K562 (cell line): ENCODE measurements around the gene AKT1S1. TPM values are rescaled to one million over a fixed set of nuclear protein-coding genes. Genes with fewer than 3 reads are reported as not detected.

Experiments used
- ATAC-seq: fragments of 200-7000 bp; cut with Tn5 transposase; 3 replicates; pipeline ENCODE4 v1.9.1; 2020; ENCODE audit warnings: moderate library complexity
- BruUV-seq: library from RNA; stranded (reverse); fragments of 400-500 nt; replicated peaks from 2 replicates; lab custom pipeline; 2021; lab: Mats Ljungman, UMichigan
- CTCF ChIA-PET: fragments of 300-600 bp; formaldehyde crosslinking; extraction: SDS; loops from one replicate; lab custom pipeline; 2021; ENCODE audit warnings: low intra/inter-chr PET ratio; lab: Yijun Ruan, JAX
- POLR2A ChIA-PET: fragments of 300-600, 350-650 bp; sonication (Branson Sonifier 250); formaldehyde crosslinking; extraction: SDS; loops from one replicate; lab custom pipeline; 2021; ENCODE audit warnings: antibody characterized with exemption, inconsistent platforms; lab: Yijun Ruan, JAX
- DNase-seq, 4 experiments: peaks; one replicate each; pipeline versions ENCODE4 v3.0.0 to v3.0.0-alpha.2; 2011 to 2018; ENCODE audit warnings: low spot score in 3 of 4, mixed read lengths in 3 of 4; ENCODE audit errors: extremely low read depth in 1 of 4
- FAIRE-seq: peaks from 2 replicates; lab custom pipeline; 2011; peaks lifted over from hg19 to GRCh38; lab: Jason Lieb, UNC
- H2AFZ ChIP-seq: 2 replicates; pipeline ENCODE4 v1.6.0; 2011; ENCODE audit warnings: low read depth, low read length, control low read depth, inconsistent platforms
- H3K27ac ChIP-seq: fragments of 200-600 bp; 3 replicates; pipeline ENCODE4 v1.8.0; 2011; ENCODE audit warnings: low read depth, mild to moderate bottlenecking, control low read depth, inconsistent platforms, low read length, moderate library complexity, mixed read lengths; ENCODE audit errors: extremely low read depth
- H3K27me3 ChIP-seq, 2 experiments: fragments of 300-600 bp in 1 of 2; 2 replicates in 1 of 2; 3 replicates in 1 of 2; pipeline versions ENCODE4 v1.6.0 to v1.8.0; 2011; ENCODE audit warnings: inconsistent platforms in 2 of 2, low read length in 2 of 2, mild to moderate bottlenecking in 1 of 2, mixed read lengths in 1 of 2, moderate library complexity in 1 of 2; ENCODE audit not compliant: control insufficient read depth in 2 of 2, insufficient read depth in 2 of 2
- H3K36me3 ChIP-seq: fragments of 300-600 bp; 3 replicates; pipeline ENCODE4 v1.8.0; 2011; ENCODE audit warnings: mild to moderate bottlenecking, low read length, inconsistent platforms; ENCODE audit not compliant: control insufficient read depth, insufficient read depth
- H3K4me1 ChIP-seq, 2 experiments: fragments of 200-600 bp in 1 of 2; replicated peaks in 1 of 2; 2 replicates in 1 of 2; 3 replicates in 1 of 2; pipeline versions ENCODE4 v1.5.1 to v1.8.0; 2011; ENCODE audit warnings: inconsistent platforms in 2 of 2, low read length in 2 of 2, mild to moderate bottlenecking in 1 of 2, mixed read lengths in 1 of 2, moderate library complexity in 1 of 2; ENCODE audit not compliant: control insufficient read depth in 2 of 2, insufficient read depth in 2 of 2
- H3K4me2 ChIP-seq: 2 replicates; pipeline ENCODE4 v1.6.1; 2011; ENCODE audit warnings: low read length, control low read depth, inconsistent platforms, mixed read lengths; ENCODE audit not compliant: insufficient read depth
- H3K4me3 ChIP-seq: fragments of 200-600 bp; sonication (generic), shearing (Covaris generic); 2 replicates; pipeline ENCODE4 v1.5.1; 2016; ENCODE audit warnings: control low read depth, inconsistent platforms
- H3K79me2 ChIP-seq: fragments of 200-600 bp; 3 replicates; pipeline ENCODE4 v1.8.0; 2011; ENCODE audit warnings: low read length, inconsistent platforms; ENCODE audit not compliant: control insufficient read depth, insufficient read depth
- H3K9ac ChIP-seq, 2 experiments: 2 replicates each; pipeline versions ENCODE4 v1.6.0 to v1.6.1; 2011; ENCODE audit warnings: low read depth in 2 of 2, low read length in 2 of 2, control low read depth in 1 of 2, inconsistent platforms in 1 of 2, mild to moderate bottlenecking in 1 of 2, mixed read lengths in 1 of 2; ENCODE audit not compliant: insufficient read depth in 1 of 2
- H3K9me1 ChIP-seq: one replicate; pipeline ENCODE4 v1.6.0; 2011; ENCODE audit warnings: inconsistent platforms, mild to moderate bottlenecking, low read length, moderate library complexity; ENCODE audit not compliant: control insufficient read depth, insufficient read depth
- H3K9me3 ChIP-seq: replicated peaks from 2 replicates; pipeline ENCODE4 v1.5.1; 2011; ENCODE audit warnings: low read depth, low read length, inconsistent platforms; ENCODE audit not compliant: control insufficient read depth, insufficient read depth
- H4K20me1 ChIP-seq: replicated peaks from 2 replicates; pipeline ENCODE4 v1.6.1; 2011; ENCODE audit warnings: low read length, inconsistent platforms, mixed read lengths; ENCODE audit not compliant: control insufficient read depth, insufficient read depth
- ARID1B ChIP-seq: fragments of 450-650 bp; IDR thresholded peaks from 2 replicates; pipeline ENCODE4 v1.6.1; 2016; ENCODE audit warnings: antibody characterized with exemption, mild to moderate bottlenecking, inconsistent platforms
- MGA ChIP-seq: fragments of 450-650 bp; IDR thresholded peaks from 2 replicates; pipeline ENCODE4 v1.6.1; 2016; ENCODE audit warnings: mild to moderate bottlenecking, moderate library complexity
- MTA1 ChIP-seq: fragments of 450-650 bp; IDR thresholded peaks from 2 replicates; pipeline ENCODE4 v1.6.1; 2017; ENCODE audit warnings: borderline replicate concordance
- PHF21A ChIP-seq: fragments of 450-650 bp; IDR thresholded peaks from 2 replicates; pipeline ENCODE4 v1.6.1; 2017; ENCODE audit warnings: low read depth, borderline replicate concordance
- TBL1XR1 ChIP-seq, 2 experiments: IDR thresholded peaks; 2 replicates each; pipeline ENCODE4 v1.6.1; 2012; ENCODE audit warnings: improper control_type of control experiment in 2 of 2, low read length in 2 of 2, mild to moderate bottlenecking in 1 of 2
- THRB ChIP-seq: fragments of 450-650 bp; formaldehyde crosslinking; conservative IDR thresholded peaks from 2 replicates; pipeline ENCODE4 v1.4.0; 2022; ENCODE audit warnings: mild to moderate bottlenecking, missing genetic modification characterization
- XRCC4 ChIP-seq: IDR thresholded peaks from one replicate; pipeline ENCODE4 v1.6.1; 2011; ENCODE audit not compliant: insufficient read depth, insufficient read length; ENCODE audit errors: extremely low read depth
- ZNF121 ChIP-seq: sonication (generic); formaldehyde crosslinking; conservative IDR thresholded peaks from 2 replicates; pipeline ENCODE4 v1.8.0; 2022; ENCODE audit warnings: missing genetic modification reagents
- ZNF75A ChIP-seq: fragments of 450-650 bp; formaldehyde crosslinking; IDR thresholded peaks from 2 replicates; pipeline ENCODE4 v1.4.0; 2020; ENCODE audit warnings: mild to moderate bottlenecking
- WGBS: fragments of 100-300 bp; shearing (Covaris generic); methylation state at CpG from one replicate; pipeline ENCODE4 v1.1.6; 2016; ENCODE audit warnings: low coverage, mixed read lengths; ENCODE audit not compliant: insufficient coverage; ENCODE audit errors: missing lambda C conversion rate; 5-methylcytosine and 5-hydroxymethylcytosine counted together
- in situ Hi-C: fragments of 300-500 bp; cut with MboI; formaldehyde crosslinking; loops from 4 replicates; pipeline ENCODE4 v1.15.0; 2018; ENCODE audit warnings: inconsistent platforms, mixed read lengths
- intact Hi-C: fragments of 100-400 bp; cut with micrococcal nuclease; formaldehyde crosslinking; loops from 2 replicates; pipeline ENCODE4 v1.14.2; 2022
- polyA plus RNA-seq, 8 experiments: library from polyadenylated mRNA; depleted of rRNA in 4 of 8; stranded (reverse) in 5 of 8; unstranded in 3 of 8; fragments of >200 nt; fragmentation: Nextera tagmentation in 2 of 8; fragmentation: Illumina TruSeq in 1 of 8; extraction: Ambion mirVana in 2 of 8; extraction: Trizol in 1 of 8; gene quantifications; 2 replicates each; pipeline versions ENCODE4 v1.2.1 to v1.2.3, GENCODE V29; 2011 to 2014; ENCODE audit warnings: inconsistent platforms in 1 of 8, missing spikeins in 1 of 8
- total RNA-seq, 7 experiments: library from RNA; depleted of rRNA in 6 of 7; stranded (reverse); fragments of >200 nt in 6 of 7; fragmentation: Illumina TruSeq in 2 of 7; extraction: Trizol in 2 of 7; gene quantifications; 2 replicates each; pipeline versions ENCODE4 v1.2.1 to v1.2.3, GENCODE V29; 2011 to 2021; ENCODE audit warnings: low replicate concordance in 1 of 7

Gene AKT1S1
- total and polyA plus RNA-seq, 9 of the 15 experiments (the other 6 are each of a cell fraction or from before 2014, with no cell fraction given), result 1.2 to 50.3 (median 17.1) TPM

- Histone ChIP-seq H3K27ac (peak overlapping the region; percentile 99), H3K36me3 (peaks cover 50% of the 10 kb centered on the region; the same call in 2 of the 3 replicates), H2AFZ (peak overlapping the region; percentile 85), H3K4me2 (peak overlapping the region; percentile 99), H3K9me3 (no peaks in the 10 kb centered on the region), H3K79me2 (peaks cover 35% of the 10 kb centered on the region), H3K4me1 (peaks cover 9 to 74% of the 10 kb centered on the region in 2 experiments; a peak in 4 of 5 replicates), H3K4me3 (peak overlapping the region; percentile 84), H4K20me1 (no peaks in the 10 kb centered on the region), H3K27me3 (no peaks in the 10 kb centered on the region), H3K9me1 (peaks cover 2% of the 10 kb centered on the region), H3K9ac (peak overlapping the region; percentile 98 to 99)
- in situ Hi-C loops (loop anchor here (10.0 kb wide), 1 partner anchor 381 kb away; the partner anchor contains the start of gene RPS11), intact Hi-C loops (loop anchor here (10.0 kb wide), 1 partner anchor 161 kb away; no protein-coding TSS in a partner anchor)
- CTCF ChIA-PET, result no interaction called here
- BruUV-seq, result TSS peak; percentile 58
- POLR2A ChIA-PET, result interaction anchor here (0.5 to 3.0 kb wide), 13 partner anchors 8 to 115 kb away, joined by 3 to 19 read pairs (median 4); partner anchors contain the start of genes ATF5, NUP62 and PTOV1
- ATAC-seq (peak; percentile 33), DNase-seq (peak; percentile 58 to 76 (median 59)), FAIRE-seq (peak; percentile 52)
- WGBS, result under 1% methylated on average over 16 of the region's 28 CpGs
- TF ChIP-seq PHF21A (no peak), ZNF121 (CRISPR knock-in tag) (no peak), ARID1B (no peak), THRB (no peak), XRCC4 (no peak), TBL1XR1 (IDR thresholded peaks at IDR 0.05; ENCODE audit: low read length in 2 of 2) (no peak), ZNF75A (CRISPR knock-in tag) (no peak), MGA (no peak), MTA1 (no peak)
These were observed 1.2 kb downstream of the AKT1S1 start for GRCh38 chr19:49875857-49876421.
